ENCODE results near the gene KLF6. TPM values are rescaled to one million over a fixed set of nuclear protein-coding genes. Genes with fewer than 3 reads are reported as not detected.

KLF6 gene
- total RNA-seq, 6 experiments from 2014 or later, result 25.2 to 86.4 (median 75.2) TPM

DNA sequence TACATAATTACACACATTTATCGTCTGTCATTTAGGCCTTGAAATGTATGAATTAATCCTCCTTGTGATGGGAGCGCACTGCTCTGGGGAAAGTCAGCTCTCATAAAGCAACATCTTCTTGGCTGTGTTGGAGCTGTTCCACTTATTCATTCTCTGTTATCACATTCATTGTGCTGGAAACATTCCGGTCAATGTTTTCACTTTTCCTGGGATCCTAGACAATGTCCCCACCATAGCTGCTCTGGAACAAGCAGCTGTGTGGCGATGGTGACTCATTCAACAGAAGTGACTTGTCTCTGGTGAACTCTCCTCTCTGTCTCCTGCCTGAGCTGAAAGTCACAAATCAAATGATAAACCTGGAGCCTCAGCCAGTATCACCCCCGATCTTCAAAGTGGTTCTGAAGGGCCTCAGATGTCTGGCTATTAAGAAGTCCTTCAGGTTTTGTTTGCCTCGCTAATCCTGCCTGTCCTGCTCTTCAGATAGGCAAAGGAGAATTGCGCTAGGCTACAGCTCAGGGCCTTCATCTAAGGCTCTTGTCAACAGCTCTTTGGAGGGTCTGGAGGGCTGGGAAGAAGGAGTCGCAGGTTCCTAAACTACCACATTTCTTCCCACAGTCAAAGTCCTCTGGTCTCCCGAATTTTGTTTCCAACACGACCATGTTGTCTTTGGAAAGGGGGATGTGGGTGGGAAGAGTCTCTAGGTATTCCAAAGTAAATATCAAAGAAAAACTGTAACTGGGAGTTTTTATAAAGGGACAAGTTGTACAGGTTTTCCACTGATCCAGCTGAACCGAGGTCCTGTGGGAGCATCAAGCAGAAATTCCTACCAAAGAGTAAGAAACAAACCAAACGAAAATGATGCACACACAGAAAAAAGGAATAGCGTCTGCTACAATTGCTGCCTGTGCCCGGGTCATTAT, 29.3 kb downstream of the KLF6 start:
- Histone ChIP-seq H3K4me1 (no peaks in the 10 kb centered on the region), H3K9me3 (no peaks in the 10 kb centered on the region), H3K4me3 (no peak overlapping the region), H3K36me3 (no peaks in the 10 kb centered on the region), H3K27me3 (no peaks in the 10 kb centered on the region), H3K27ac (no peak overlapping the region)
- WGBS (ENCODE audit: insufficient coverage, low coverage, low lambda C conversion rate, missing lambda C conversion rate), result 81% methylated on average over 12 of the region's 14 CpGs
- DNase-seq (peak in 1 of 3 donors; percentile 5), ATAC-seq (peak in 3 of 4 donors; percentile 12 to 49 (median 23))
- TF ChIP-seq CTCF (IDR thresholded peaks at IDR 0.05) (no peak), POLR2A (IDR thresholded peaks at IDR 0.05) (no peak)
- intact Hi-C loops (cut with DNase I), result no loop called here

GRCh38 chr10:3754727-3755439, 30.1 kb downstream of the KLF6 start:
- peaks cover 0 to 5% (median 0%) of the 10 kb centered on the region in 4 donors for H3K4me1 ChIP-seq
- no peak overlapping the region for H3K27ac ChIP-seq
- ATAC-seq (peak; percentile 31 to 74 (median 63)), DNase-seq (no peak)
- 70% methylated on average over 8 of the region's 9 CpGs for WGBS (ENCODE audit: insufficient coverage, low coverage, low lambda C conversion rate, missing lambda C conversion rate)
- no peaks in the 10 kb centered on the region for H3K27me3 ChIP-seq
- H3K4me3 ChIP-seq, result no peak overlapping the region
- H3K9me3 ChIP-seq, result no peaks in the 10 kb centered on the region
- TF ChIP-seq POLR2A (IDR thresholded peaks at IDR 0.05), result no peak
- TF ChIP-seq CTCF (IDR thresholded peaks at IDR 0.05), result no peak
- no peaks in the 10 kb centered on the region for H3K36me3 ChIP-seq
- intact Hi-C loops (cut with DNase I), result no loop called here

DNA sequence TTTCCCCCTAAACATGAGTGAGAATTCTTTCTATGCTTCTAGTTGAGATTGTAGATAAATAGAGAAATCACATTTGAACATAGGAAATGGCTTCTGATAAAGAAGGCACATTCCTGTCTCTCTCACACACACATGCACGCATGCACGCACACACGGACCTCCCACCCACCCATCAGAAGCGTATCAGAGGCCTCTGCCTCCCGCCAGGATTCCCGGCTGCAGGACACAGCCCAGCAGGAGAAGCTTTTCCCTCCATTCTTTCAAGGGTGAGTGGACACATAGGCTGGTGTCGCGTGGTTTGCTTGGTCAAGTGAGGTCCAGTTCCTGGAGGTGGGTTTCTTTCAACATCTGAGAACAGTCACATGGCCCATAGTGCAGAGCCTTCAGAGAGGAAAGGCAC, 34.2 kb downstream of the KLF6 start:
- no peaks in the 10 kb centered on the region for H3K27me3 ChIP-seq
- WGBS (ENCODE audit: insufficient coverage, low coverage, low lambda C conversion rate, missing lambda C conversion rate), result 92% methylated on average over 2 of the region's 8 CpGs
- no peak overlapping the region for H3K27ac ChIP-seq
- H3K4me1 ChIP-seq, result peaks cover 0 to 31% (median 9%) of the 10 kb centered on the region in 4 donors
- H3K9me3 ChIP-seq, result no peaks in the 10 kb centered on the region
- intact Hi-C loops (cut with DNase I), result no loop called here
- DNase-seq (no peak), ATAC-seq (no peak)
- H3K4me3 ChIP-seq, result no peak overlapping the region
- TF ChIP-seq POLR2A (IDR thresholded peaks at IDR 0.05) (no peak), CTCF (IDR thresholded peaks at IDR 0.05) (no peak)
- H3K36me3 ChIP-seq, result no peaks in the 10 kb centered on the region

- Histone ChIP-seq H3K4me1 (peaks cover 0 to 38% (median 9%) of the 10 kb centered on the region in 4 donors), H3K9me3 (no peaks in the 10 kb centered on the region), H3K36me3 (no peaks in the 10 kb centered on the region), H3K27ac (peak overlapping the region; percentile 5 to 39 (median 11)), H3K27me3 (no peaks in the 10 kb centered on the region), H3K4me3 (no peak overlapping the region)
- peak; percentile 3 to 15 (median 6) for ATAC-seq
- TF ChIP-seq POLR2A (IDR thresholded peaks at IDR 0.05) (no peak), CTCF (IDR thresholded peaks at IDR 0.05) (no peak)
- DNase-seq, result no peak
- intact Hi-C loops (cut with DNase I), result no loop called here
- 64% methylated on average over 9 of the region's 11 CpGs for WGBS (ENCODE audit: insufficient coverage, low coverage, low lambda C conversion rate, missing lambda C conversion rate)
Observed at GRCh38 chr10:3750006-3750816, 34.8 kb downstream of the KLF6 start.

All from right lobe of liver (tissue), 6 donors.